ENCODE measurements around the gene VSIG8.

GRCh38 chr1:159890390-159890789 lies 27.9 kb upstream of the VSIG8 start:
- TF ChIP-seq ASH2L (IDR thresholded peaks at IDR 0.05; ENCODE audit: low read length) (no peak), SIN3A (conservative IDR thresholded peaks at IDR 0.05 in 1 of 2, IDR thresholded peaks at IDR 0.05 in 1 of 2; ENCODE audit: low read depth in 1 of 2, low read length in 2 of 2) (no peak), EZH2 (IDR thresholded peaks at IDR 0.05; ENCODE audit: low read depth, low read length, severe bottlenecking) (no peak), SAP30 (IDR thresholded peaks at IDR 0.05; ENCODE audit: insufficient read depth, insufficient replicate concordance, low read length) (no peak)
